ENCODE measurements around the gene WDR90.

Gene WDR90

DNA sequence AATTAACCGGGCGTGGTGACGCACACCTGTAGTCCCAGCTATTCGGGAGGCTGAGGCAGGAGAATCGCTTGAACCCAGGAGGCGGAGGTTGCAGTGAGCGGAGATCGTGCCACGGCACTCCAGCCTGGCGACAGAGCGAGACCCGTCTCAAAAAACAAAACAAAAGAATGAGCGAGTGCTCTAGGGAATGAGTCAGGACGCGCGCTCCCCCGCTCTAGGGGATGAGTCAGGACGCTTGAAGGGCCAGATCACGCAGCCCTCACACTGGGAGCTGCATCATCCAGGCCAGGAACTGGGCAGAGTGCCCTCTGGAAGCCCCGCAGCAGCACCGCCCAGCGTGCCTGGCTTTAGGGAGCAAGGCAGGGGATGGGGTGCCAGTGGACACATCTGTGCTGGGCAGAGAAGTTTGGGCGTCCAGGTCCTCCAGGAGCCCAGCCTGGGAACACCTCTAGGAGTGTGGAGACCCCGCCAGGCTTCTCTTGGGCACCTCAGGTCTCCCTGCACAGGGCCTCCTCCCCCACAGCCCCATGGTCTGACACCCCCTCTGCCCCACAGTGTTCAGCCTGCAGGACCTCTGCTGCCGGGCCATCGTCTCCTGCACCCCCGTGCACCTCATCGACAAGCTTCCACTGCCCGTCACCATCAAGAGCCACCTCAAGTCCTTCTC, 22.2 kb upstream of the WDR90 start:
- DNase-seq (ENCODE audit: low read depth in 2 of 2), result peak; percentile 64 to 69

- no peak for DNase-seq (ENCODE audit: low read depth in 2 of 2)
These were observed 21.5 kb upstream of the WDR90 start for GRCh38 chr16:627454-628239.

DNA sequence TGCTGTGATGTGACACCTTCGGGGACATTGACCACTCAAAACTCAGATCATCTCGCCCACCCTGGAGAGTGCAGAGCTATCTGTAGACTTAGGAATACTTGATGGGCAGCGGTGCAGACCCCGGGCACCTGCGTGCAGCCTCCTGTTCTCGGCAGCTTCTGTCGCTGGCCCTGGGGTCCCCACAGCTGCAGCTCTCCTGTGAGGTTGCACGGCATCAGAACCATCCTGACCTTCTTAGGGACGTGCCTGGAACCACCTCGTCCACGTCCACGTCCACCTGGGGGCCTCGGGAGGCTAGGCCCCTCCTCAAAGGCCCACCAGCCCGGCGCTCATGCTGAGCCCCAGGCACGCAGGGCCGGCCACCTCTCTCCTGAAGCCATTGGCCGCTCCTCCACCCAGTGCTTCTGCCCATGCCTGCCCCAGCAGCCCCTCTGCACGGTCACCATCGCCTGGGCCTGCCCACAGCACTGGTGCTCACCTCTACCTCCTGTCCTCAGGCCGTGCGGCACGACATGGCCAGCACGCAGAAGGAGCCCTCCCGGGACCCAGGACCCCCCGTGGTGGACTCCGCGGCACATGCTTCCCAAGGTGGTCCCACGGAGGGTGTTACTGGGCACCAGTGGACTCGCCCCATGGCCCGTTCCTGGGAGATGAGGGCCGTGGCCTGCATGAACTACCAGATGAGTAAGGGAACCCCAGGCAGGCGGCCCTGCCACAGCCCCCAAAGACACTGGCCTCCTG, 20.7 kb upstream of the WDR90 start:
- DNase-seq (ENCODE audit: low read depth in 2 of 2), result no peak

DNA sequence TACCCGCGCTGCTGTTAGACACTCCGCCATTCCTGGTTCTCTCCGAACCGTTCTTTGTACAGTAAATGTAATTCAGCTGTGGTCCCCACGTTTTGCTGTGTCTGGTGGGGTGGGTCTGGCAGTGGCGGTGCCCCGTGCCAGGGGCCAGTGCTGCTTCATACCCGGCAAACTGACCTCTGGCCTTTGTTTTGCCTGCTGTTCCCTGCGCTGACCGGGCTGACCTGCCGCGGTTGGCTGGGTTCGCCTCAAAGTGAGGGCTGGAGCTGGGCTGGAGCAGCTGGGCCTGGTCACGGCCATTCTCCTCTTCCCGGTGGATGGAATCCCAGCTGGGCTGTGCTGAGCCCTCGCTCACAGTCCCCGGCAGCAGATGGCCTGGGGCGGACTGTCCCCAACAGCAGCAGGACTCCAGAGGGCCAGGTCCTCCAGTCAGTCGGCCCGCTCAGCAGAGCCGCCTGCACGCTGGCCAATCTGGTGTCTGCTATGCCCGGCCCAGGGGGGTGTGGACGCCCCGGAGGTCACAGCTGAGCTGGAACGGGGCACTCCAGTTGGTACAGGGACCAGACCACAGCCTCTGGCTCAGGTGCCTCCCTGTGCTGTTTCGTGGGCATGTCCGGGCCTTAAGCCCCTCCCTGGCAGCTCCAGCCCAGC, 19.9 kb upstream of the WDR90 start:
- no peak for DNase-seq (ENCODE audit: low read depth in 2 of 2)

- no peak for DNase-seq (ENCODE audit: low read depth in 2 of 2)
These were observed 19.3 kb upstream of the WDR90 start for GRCh38 chr16:629833-630248.

DNA sequence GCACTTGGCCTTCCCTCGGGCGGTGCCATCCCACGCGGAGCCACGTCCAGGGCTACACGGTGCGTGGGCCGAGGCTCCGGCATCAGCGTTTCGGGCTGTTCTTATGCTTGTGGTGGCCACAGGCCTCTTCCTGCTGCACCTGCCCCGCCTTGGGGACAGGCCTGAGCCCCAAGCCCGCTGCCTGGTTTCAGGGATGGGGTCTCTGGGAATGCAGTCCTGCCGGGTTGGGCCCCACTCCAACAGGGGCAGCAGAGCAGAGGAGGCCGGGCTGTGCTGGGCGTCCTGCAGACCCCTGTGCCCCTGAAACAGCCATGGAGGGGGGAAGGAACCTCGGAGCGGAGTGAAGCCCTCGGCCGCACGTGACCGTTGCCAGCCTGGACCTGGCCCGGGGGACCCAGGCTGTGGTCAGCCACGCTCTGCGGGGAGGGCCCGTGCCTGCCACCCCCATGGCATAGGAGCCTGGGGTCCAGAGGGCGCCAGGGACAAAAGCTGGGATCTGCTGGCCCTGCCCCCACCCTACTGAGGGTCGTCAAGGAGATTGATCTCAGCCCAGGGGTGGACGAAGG, 18.8 kb upstream of the WDR90 start:
- DNase-seq (ENCODE audit: low read depth in 2 of 2), result no peak

DNA sequence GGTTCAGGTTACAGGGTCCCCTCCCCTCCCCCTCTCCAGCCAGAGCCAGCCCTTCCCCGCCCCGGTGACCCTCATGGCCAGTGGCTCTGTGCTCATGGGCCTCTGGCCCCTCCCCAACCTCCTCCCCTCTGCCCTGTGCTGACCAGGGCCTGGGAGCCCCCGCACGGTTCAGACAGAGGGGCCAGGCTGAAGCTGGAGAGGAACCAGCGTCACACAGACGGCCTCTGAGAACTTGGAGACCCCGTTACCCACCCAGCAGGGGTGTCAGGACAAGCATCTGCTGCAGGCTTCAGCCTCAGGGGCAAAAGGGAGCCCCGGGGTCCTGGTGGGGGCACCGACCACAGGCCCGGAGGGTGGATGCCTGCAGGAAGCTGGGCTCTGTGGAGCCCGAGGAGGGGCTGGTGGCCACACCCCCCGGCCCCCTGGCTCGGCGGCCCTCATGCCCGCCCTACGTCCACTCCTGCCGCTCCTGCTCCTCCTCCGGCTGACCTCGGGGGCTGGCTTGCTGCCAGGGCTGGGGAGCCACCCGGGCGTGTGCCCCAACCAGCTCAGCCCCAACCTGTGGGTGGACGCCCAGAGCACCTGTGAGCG, 18.3 kb upstream of the WDR90 start, which contains the start of gene WFIKKN1:
Gene WFIKKN1 (plus strand): TSS at position 171 of the 591 bp plus-strand sequence. CDS start 269 bp downstream, at position 440.
- DNase-seq (ENCODE audit: low read depth in 2 of 2), result no peak

DNA sequence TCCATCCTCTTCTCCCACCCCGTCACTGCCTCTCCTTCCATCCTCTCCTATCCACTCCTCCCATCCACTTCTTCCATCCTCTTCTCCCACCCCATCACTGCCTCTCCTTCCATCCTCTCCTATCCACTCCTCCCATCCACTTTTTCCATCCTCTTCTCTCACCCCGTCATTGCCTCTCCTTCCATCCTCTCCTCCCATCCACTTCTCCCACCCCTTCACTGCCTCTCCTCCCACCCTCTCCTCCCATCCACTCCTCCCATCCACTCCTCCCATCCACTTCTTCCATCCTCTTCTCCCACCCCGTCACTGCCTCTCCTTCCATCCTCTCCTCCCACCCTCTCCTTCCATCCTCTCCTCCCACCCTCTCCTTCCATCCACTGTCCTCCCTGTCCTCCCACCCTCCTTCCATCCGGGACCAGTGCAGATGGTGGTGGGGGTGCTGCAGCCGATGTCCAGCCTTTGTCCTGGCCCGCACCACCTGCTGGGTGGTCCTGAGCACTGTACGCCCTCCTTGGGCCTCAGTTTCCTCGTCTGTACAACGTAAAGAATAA, 17.3 kb upstream of the WDR90 start:
- no peak for DNase-seq (ENCODE audit: low read depth in 2 of 2)

GRCh38 chr16:632486-633335, 16.5 kb upstream of the WDR90 start:
- DNase-seq (ENCODE audit: low read depth in 2 of 2), result no peak

- no peak for DNase-seq (ENCODE audit: low read depth in 2 of 2)
These were observed 15.7 kb upstream of the WDR90 start for GRCh38 chr16:633336-634050.

DNA sequence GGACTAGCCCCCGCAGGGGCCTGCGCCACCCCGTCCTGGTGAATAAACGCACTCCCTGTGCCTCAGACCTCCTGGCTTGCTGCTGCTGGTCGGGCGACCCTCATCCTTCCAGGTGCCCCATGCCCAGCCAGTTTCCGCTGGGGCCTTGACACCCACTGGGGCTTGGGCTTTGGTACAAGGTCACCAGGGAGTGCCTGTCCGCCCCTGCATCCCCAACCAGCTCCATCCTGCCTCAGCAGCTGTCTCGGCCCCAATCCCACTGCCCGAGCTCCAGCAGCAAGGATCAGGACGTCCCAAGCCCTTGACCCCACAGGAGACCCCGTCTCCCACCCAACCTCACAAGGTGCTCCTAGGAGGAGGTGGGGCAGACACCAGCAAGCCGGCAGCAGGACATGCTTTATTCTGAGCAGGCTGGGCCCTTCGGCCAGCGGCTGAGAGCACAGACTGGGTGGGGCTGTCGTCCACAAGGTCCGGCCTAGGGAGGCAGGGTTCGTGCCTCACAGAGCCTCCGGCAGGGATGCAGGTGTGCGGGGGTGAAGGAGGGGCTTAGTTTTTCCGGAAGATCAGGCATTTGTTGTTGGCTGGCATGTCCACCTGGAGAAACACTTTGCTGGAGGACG, 15.0 kb upstream of the WDR90 start:
- DNase-seq (ENCODE audit: low read depth in 2 of 2), result no peak

GRCh38 chr16:634996-635395, 14.2 kb upstream of the WDR90 start:
- no peak for DNase-seq (ENCODE audit: low read depth in 2 of 2)

DNA sequence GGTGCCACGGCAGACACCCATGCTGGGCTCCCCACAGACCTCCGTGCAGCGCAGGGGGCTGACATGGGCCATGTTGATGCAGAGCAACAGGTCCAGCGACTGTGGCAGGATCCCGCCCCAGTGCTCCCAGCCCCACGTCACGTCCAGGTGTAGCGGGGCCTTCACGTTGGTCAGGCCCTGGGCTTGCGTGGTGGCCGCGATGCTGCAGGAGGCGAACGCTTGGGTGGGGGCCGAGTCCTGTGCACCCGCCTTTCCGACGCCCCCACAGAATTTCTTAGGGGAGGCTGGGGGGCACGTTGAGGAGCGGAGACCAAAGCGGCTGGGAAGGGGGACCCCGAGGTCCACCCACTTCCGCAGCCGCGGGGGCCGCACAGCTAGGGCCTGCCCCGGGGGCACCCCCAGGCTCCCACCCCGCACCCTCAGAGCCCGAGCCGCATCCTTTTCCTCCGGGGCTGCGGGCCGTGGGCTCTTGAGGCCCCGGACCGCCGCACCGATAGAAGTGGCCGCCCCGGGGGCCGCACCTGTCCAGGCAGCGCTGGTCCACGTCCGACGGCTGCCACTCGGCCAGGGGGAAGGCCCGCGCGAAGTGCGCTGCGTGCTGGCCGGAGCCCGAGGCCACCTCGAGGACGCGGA, 13.5 kb upstream of the WDR90 start:
- DNase-seq (ENCODE audit: low read depth in 2 of 2), result no peak

DNA sequence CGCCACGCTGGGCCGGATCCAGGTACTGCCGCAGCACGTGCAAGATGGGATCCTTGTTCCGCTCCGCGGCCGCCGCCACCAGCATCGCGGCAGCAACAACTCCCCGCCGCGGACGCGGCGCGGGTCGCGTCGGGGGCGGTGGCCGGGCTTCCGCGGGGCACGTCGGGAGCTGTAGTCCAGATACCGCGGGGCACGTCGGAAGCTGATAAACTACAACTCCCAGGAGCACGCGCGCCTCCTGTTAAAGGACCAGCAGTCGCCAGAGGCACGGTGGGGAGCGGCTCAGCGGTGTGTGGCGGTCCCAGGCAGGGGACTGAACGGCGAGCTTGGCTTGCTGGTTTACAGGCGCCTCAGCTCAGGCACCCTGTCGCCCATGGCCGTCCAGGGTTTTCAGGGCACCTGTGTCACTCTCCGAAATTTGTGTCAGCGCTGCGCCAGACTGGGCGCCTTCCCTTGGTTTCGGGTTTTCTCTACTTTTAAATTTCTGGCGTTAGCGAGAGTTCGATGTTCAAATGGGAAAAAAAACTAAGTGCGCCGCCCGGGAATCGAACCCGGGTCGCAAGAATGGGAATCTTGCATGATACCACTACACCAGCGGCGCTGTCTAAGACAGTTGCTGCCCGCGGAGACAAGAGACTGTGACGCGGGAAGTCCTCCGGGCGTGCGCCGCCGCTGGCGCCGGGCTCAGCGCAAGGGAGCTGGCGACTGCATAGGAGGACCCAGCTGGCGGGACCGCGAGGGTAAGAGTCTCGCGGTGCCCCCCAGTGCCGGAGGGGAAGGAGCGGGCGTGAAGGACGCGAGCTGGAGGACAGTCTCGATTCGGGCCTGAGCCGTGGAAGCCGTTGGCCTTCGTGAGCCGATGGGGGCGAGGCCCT, 12.7 kb upstream of the WDR90 start, which contains the start of gene METTL26:
Gene METTL26 (minus strand): TSS at position 100 of the 875 bp plus-strand sequence. CDS start 15 bp downstream, at position 85.
- peak; percentile 76 to 78 for DNase-seq (ENCODE audit: low read depth in 2 of 2)

- DNase-seq (ENCODE audit: low read depth in 2 of 2), result peak; percentile 67 to 74
These were observed 11.8 kb upstream of the WDR90 start for GRCh38 chr16:637081-638018.

DNA sequence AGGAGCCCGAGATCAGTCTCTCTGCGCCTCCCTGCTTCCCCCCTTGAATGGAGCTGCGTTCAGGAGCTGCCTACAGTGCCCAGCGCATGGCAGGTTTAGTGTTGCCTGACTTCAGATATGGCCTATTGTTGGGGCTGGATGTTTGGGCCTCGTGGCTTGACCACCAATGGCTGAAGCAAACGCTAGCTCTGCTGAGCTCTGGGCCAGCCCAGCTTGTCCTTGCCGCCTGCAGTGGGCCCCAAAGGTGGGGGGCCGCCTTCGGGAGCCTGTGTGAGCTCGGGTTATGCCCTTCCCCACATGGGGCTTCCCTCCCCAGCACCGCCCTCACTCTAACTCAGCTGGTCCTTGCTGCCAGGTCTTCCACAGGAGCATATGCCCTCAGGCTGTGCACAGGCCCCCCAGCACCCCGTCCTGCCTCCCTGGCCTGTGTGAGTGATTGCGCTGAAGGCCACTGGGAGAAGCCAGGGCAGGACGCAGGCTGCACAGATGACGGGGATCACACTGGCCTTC, 11.1 kb upstream of the WDR90 start:
- no peak for DNase-seq (ENCODE audit: low read depth in 2 of 2)
